ENCODE measurements around the gene GPR34.
"Not testable (repeated sequence)": the region's sequence is repeated elsewhere in the genome, so short reads cannot be mapped to it uniquely, and the experiment has no call there.

GPR34 gene, protein sequence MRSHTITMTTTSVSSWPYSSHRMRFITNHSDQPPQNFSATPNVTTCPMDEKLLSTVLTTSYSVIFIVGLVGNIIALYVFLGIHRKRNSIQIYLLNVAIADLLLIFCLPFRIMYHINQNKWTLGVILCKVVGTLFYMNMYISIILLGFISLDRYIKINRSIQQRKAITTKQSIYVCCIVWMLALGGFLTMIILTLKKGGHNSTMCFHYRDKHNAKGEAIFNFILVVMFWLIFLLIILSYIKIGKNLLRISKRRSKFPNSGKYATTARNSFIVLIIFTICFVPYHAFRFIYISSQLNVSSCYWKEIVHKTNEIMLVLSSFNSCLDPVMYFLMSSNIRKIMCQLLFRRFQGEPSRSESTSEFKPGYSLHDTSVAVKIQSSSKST

DNA sequence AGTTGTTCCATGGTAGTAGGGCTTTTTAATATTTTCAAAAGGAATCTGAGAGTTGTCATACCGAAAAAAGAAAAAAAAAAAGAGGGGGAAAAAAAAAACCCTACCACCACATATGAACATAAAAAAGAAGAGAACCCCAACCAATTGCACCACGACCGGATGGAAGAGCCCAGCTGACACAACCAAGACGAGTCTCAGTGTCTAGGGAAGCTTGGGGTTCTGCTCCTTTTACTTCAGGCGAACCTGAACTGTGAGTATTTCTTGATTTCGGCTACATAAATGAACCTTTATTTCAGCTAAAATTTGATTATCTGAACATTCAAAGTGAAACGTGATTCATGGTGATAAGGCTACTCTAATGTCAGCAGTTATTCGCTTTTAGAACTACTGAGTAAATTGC, at the start of gene GPR34:
GPR34 (plus strand) TSS at position 139 of the 400 bp plus-strand sequence. CDS start 6,661 bp downstream, outside the sequence.
- Mint-ChIP-seq H3K27ac (no peak within 1 kb of the TSS), H3K9me3 (ENCODE audit: low read depth) (no peaks in the 10 kb centered on the region), H3K4me1 (ENCODE audit: low read depth) (peaks cover 35% of the 10 kb centered on the region), H3K36me3 (peaks cover 2% of the 10 kb centered on the region), H3K4me3 (peak within 1 kb of the TSS; percentile 62), H3K27me3 (no peaks in the 10 kb centered on the region)

- H3K4me3 Mint-ChIP-seq; H3K9me3 Mint-ChIP-seq (ENCODE audit: low read depth): not testable (repeated sequence)
Measured at GRCh38 chrX:41646201-41646600, 42.6 kb upstream of the GPR34 start.

GRCh38 chrX:41653125-41653524, 35.6 kb upstream of the GPR34 start:
- H3K4me3 Mint-ChIP-seq = no peak overlapping the region
- H3K36me3 Mint-ChIP-seq = peaks cover 25% of the 10 kb centered on the region

More at GRCh38 chrX:41646201-41646600, 42.6 kb upstream of the GPR34 start:
- not testable (repeated sequence) for H3K4me1 Mint-ChIP-seq (ENCODE audit: low read depth); H3K27me3 Mint-ChIP-seq; H3K27ac Mint-ChIP-seq
- peaks cover 20% of the 10 kb centered on the region for H3K36me3 Mint-ChIP-seq

DNA sequence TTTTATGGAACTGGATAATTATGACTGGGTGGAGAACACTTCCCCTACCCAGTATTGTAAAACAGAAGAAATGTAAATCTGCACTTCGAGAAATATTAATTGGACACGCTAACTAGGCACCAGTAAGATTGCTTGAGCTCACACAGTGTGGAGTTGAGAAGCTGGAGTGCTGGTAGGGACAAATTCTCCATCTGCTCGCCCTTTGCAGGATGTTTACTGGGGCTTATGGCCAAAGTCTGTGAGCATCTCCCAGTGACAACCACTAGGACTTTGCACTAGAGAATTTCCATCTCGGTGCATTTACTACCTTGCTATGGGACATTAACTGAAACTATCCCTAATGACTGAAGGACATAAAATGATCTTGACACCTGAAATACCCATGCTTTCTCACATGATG, 33.7 kb upstream of the GPR34 start:
- Mint-ChIP-seq H3K27ac (no peak overlapping the region), H3K9me3 (ENCODE audit: low read depth) (no peaks in the 10 kb centered on the region), H3K4me1 (ENCODE audit: low read depth) (no peaks in the 10 kb centered on the region), H3K27me3 (no peaks in the 10 kb centered on the region), H3K4me3 (no peak overlapping the region), H3K36me3 (peaks cover 27% of the 10 kb centered on the region)

More at GRCh38 chrX:41653125-41653524, 35.6 kb upstream of the GPR34 start:
- H3K27ac Mint-ChIP-seq = no peak overlapping the region
- no peaks in the 10 kb centered on the region for H3K9me3 Mint-ChIP-seq (ENCODE audit: low read depth)
- H3K4me1 Mint-ChIP-seq (ENCODE audit: low read depth) = no peaks in the 10 kb centered on the region
- no peaks in the 10 kb centered on the region for H3K27me3 Mint-ChIP-seq

DNA sequence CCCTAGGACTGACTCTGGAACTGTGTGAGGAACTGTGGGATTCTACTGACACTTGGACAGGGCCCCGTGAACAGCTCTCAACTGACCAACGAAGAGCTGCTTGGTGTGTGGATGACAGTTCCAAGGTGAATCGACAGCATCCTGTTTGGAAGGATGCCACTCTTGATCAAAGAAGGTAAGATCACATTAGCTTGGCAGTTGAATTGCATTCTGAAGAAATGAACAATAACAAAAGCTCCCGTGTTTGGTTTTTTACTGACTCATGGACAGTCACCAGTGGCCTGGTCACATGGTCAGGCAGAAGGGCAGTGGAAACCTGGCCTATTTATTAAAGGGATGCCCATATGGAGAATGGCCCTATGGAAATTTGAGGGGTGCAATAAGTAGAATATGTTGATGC, 33.1 kb upstream of the GPR34 start:
- H3K4me3 Mint-ChIP-seq = no peak overlapping the region
- H3K27ac Mint-ChIP-seq = no peak overlapping the region
- no peaks in the 10 kb centered on the region for H3K4me1 Mint-ChIP-seq (ENCODE audit: low read depth)
- peaks cover 30% of the 10 kb centered on the region for H3K36me3 Mint-ChIP-seq
- H3K27me3 Mint-ChIP-seq = no peaks in the 10 kb centered on the region
- no peaks in the 10 kb centered on the region for H3K9me3 Mint-ChIP-seq (ENCODE audit: low read depth)

GRCh38 chrX:41661366-41662095, 27.2 kb upstream of the GPR34 start:
- peaks cover 21% of the 10 kb centered on the region for H3K36me3 Mint-ChIP-seq
- no peak overlapping the region for H3K4me3 Mint-ChIP-seq
- H3K27ac Mint-ChIP-seq = no peak overlapping the region
- H3K9me3 Mint-ChIP-seq (ENCODE audit: low read depth) = no peaks in the 10 kb centered on the region
- no peaks in the 10 kb centered on the region for H3K27me3 Mint-ChIP-seq
- peaks cover 24% of the 10 kb centered on the region for H3K4me1 Mint-ChIP-seq (ENCODE audit: low read depth)

GRCh38 chrX:41664375-41664901, 24.3 kb upstream of the GPR34 start:
- Mint-ChIP-seq H3K4me1 (ENCODE audit: low read depth) (peaks cover 40% of the 10 kb centered on the region), H3K4me3 (no peak overlapping the region), H3K27me3 (no peaks in the 10 kb centered on the region), H3K27ac (peak overlapping the region; percentile 50), H3K36me3 (peaks cover 8% of the 10 kb centered on the region), H3K9me3 (ENCODE audit: low read depth) (no peaks in the 10 kb centered on the region)

DNA sequence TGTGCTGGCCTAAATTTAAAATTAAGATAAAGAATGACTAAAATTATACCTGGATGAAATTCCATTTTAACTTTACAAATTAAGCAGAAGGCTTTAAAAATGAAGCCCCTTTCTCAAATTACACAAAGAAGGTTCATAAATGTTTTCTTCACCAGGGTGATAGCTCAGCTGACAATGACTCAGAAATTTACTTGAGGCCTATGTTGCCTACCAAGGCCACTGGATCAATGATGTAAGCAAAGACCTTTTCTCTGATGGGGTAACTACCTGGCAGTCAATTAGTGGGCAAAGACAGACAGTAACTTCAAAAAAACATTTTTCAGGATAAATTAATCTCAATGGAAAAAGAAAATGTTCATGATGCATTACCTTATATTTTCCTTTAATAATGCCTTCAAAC, 23.9 kb upstream of the GPR34 start:
- H3K36me3 Mint-ChIP-seq = peaks cover 11% of the 10 kb centered on the region
- peaks cover 42% of the 10 kb centered on the region for H3K4me1 Mint-ChIP-seq (ENCODE audit: low read depth)
- H3K4me3 Mint-ChIP-seq = no peak overlapping the region
- no peaks in the 10 kb centered on the region for H3K9me3 Mint-ChIP-seq (ENCODE audit: low read depth)
- peak overlapping the region; percentile 28 for H3K27ac Mint-ChIP-seq
- no peaks in the 10 kb centered on the region for H3K27me3 Mint-ChIP-seq

DNA sequence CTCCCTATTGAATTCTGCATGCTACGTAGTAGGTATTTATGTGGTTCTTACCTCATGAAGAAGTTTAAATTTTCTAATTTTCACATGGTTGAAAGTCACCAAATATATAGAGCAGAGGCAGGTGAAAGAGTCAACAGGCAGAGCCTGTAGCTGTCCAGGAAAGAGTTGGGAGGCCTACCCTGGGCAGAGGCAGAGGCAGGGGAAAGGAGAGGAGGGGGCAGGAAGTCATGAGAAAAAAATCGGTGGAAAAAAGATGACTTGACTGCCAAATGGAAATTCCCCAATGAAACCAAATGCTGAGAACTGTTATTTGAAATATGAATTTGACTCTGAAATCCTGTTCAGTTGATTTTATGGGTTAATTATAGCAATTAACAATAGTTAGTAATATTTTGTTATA, 23.1 kb upstream of the GPR34 start:
- Mint-ChIP-seq H3K9me3 (ENCODE audit: low read depth) (no peaks in the 10 kb centered on the region), H3K4me3 (peak overlapping the region; percentile 30), H3K27me3 (no peaks in the 10 kb centered on the region), H3K36me3 (peaks cover 7% of the 10 kb centered on the region), H3K4me1 (ENCODE audit: low read depth) (peaks cover 46% of the 10 kb centered on the region), H3K27ac (peak overlapping the region; percentile 83)

DNA sequence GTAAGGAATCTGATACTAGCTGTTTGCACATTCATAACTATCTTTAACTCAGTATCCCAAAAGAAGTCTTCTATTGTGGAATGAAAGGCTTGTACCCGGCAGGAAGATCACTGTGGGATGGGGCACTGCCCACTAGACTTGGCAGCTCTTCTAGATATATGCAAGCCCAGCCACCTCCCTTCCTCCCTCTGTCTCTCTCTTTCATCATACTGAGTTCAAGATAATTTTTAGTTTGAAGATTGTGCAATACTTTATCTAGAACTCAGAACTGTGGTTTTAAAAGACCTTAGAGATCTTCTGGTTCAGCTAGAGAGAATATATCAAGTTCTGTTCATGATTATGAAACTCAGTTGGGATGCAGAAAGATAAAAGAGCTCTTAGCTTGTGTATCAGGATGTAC, 22.5 kb upstream of the GPR34 start:
- peak overlapping the region; percentile 56 for H3K4me3 Mint-ChIP-seq
- peak overlapping the region; percentile 83 for H3K27ac Mint-ChIP-seq
- H3K27me3 Mint-ChIP-seq = no peaks in the 10 kb centered on the region
- H3K4me1 Mint-ChIP-seq (ENCODE audit: low read depth) = peaks cover 44% of the 10 kb centered on the region
- peaks cover 7% of the 10 kb centered on the region for H3K36me3 Mint-ChIP-seq
- H3K9me3 Mint-ChIP-seq (ENCODE audit: low read depth) = no peaks in the 10 kb centered on the region

GRCh38 chrX:41667631-41668030, 21.1 kb upstream of the GPR34 start:
- H3K4me1 Mint-ChIP-seq (ENCODE audit: low read depth) = peaks cover 43% of the 10 kb centered on the region
- peak overlapping the region; percentile 30 for H3K4me3 Mint-ChIP-seq
- no peaks in the 10 kb centered on the region for H3K9me3 Mint-ChIP-seq (ENCODE audit: low read depth)
- peak overlapping the region; percentile 34 for H3K27ac Mint-ChIP-seq
- H3K27me3 Mint-ChIP-seq = no peaks in the 10 kb centered on the region
- peaks cover 6% of the 10 kb centered on the region for H3K36me3 Mint-ChIP-seq

DNA sequence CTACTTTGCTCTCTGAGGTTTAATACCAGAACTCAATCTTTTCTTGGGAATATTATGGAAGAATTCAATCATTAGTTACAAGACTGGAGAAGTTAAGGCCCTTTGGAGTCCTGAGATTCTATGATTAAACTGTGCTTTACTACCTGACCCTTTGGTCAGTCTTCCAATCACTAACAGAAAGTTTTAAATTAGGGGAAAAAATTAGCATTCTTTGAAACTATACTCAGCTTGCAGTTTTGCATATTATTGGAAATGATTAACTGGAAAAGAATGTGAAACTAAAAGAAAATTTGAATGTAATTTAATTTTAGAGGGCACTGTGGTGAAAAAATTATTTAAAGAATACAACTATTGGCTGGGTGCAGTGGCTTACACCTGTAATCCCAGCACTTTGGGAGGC, 18.7 kb upstream of the GPR34 start:
- Mint-ChIP-seq H3K4me1 (ENCODE audit: low read depth) (peaks cover 36% of the 10 kb centered on the region), H3K36me3 (peaks cover 6% of the 10 kb centered on the region), H3K27ac (no peak overlapping the region)

GRCh38 chrX:41671082-41671481, 17.7 kb upstream of the GPR34 start:
- H3K9me3 Mint-ChIP-seq (ENCODE audit: low read depth) = no peaks in the 10 kb centered on the region
- H3K27ac Mint-ChIP-seq = no peak overlapping the region
- peaks cover 3% of the 10 kb centered on the region for H3K36me3 Mint-ChIP-seq
- H3K4me3 Mint-ChIP-seq = no peak overlapping the region
- no peaks in the 10 kb centered on the region for H3K27me3 Mint-ChIP-seq
- peaks cover 28% of the 10 kb centered on the region for H3K4me1 Mint-ChIP-seq (ENCODE audit: low read depth)

More for the DNA sequence above, 18.7 kb upstream of the GPR34 start:
- Mint-ChIP-seq H3K27me3 (no peaks in the 10 kb centered on the region), H3K4me3 (no peak overlapping the region), H3K9me3 (ENCODE audit: low read depth) (no peaks in the 10 kb centered on the region)

DNA sequence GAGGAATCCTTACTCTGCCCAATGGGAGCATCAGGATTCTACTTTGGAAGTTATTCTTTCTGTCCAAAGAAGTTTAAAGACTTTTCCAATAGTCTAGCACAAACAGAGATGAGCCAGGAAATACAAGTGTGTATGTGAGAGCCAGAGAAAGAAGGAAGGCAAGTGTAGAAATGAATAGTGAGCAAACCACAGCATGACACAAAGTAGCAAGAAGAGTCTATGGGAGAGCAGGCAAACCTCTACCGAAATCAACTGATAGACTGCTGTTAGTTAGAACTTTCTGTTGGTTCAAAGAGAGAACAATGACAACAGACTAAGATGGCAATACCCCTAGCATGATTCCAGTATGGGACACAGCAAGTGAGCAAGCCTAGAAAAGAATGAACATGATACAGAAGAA, 16.1 kb upstream of the GPR34 start:
- Mint-ChIP-seq H3K9me3 (ENCODE audit: low read depth) (no peaks in the 10 kb centered on the region), H3K27me3 (no peaks in the 10 kb centered on the region), H3K27ac (peak overlapping the region; percentile 18), H3K36me3 (peaks cover 11% of the 10 kb centered on the region), H3K4me1 (ENCODE audit: low read depth) (peaks cover 17% of the 10 kb centered on the region), H3K4me3 (no peak overlapping the region)

DNA sequence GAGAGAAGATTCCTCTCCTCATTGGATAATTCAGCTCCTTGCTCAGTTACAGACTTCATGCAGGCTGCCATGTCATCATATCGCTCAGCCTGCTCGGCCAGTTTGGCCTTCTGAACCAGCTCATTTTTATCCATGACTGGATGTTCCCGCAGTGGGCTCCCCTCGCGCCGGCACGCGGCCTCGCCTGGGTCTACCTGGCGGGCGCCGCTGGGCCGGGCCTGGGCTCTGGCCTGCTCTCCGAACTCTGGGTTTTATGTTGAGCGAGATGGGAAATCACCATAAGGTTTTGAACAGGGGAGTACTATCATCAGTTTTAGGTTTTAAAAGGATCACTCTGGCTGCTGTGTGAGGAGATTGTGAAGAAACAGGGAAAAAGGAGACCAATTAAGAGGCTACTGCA, 12.4 kb upstream of the GPR34 start:
- not testable (repeated sequence) for H3K27me3 Mint-ChIP-seq; H3K4me1 Mint-ChIP-seq (ENCODE audit: low read depth); H3K36me3 Mint-ChIP-seq; H3K4me3 Mint-ChIP-seq; H3K9me3 Mint-ChIP-seq (ENCODE audit: low read depth); H3K27ac Mint-ChIP-seq

Measured in activated naive CD8-positive, alpha-beta T cell (primary cell).